Stimulated activated CD4-positive, alpha-beta T cell treated with anti-CD3 and anti-CD28 coated beads, Interleukin-15, amount 100 ng/mL, for 24 hours (primary cell): ENCODE data around the gene PDE10A.

Experiments
- DNase-seq: peaks from one replicate; pipeline ENCODE4 v3.0.0-alpha.2; 2020

PDE10A gene

DNA sequence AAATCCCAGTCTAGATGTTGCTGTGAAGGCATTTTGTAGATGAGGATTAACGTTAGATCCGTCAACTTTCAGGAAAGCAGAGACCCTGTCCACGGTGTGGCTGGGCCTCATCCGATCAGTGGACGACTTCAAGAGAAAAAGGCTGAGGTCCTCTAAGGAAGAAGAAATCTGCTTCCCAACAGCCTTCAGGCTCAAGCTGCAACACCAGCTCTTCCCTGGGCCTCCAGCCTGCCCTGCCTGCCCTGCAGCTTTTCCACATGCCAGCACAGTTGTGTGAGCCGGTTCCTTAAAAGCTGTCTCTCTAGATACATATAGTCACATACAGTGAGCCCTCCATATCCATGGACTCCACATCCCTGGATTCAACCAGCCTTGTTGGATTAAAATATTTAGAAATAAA is 14.1 kb upstream of the PDE10A start:
- DNase-seq = no peak

DNA sequence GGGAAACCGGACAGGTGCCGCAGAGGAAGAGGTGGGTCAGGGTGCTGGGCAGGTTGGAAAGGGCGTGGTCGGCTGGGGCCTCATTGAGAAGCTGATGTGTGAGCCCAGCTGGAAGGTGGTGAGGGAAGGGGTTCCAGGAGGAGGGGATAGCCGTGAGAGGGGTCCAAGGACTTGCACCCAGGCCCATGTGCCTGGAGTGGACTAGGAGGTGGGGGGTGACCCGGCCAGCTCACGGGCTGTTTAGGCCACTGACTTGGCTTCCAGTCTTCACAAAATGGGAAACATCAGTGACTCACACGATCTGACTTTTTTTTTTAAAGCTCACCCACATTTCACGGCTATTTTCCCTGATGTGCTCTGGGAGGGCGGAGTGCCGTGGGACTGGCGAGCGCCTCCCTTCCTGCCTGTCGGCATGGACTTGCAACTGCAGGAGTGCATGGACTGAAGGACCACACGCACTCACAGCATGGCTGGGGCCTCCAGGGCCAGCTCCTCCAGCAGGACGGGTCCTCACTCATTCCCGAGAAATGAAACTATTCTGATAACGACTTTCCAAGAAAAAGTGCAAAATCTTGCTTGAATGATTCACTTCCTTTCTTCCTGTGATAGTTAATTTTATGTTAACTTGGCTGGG is 13.5 kb upstream of the PDE10A start:
- no peak for DNase-seq

DNA sequence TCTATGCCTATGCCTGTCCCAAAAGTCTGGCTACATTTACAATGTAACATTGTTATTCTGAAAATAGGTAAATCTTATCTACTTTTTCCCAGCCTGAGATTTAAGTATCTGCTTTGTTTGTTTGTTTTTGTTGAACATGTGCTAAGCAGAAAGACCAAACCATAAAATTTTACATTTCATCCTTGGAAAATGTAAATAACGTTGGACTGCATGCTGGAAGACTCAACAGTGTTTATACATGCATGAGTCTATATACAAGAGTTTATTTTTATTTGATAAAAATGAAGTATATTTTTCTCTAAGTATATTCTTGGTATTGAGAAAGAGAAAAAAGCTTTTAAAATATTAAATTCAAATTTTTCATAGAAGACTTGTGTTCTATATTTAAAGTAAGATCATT is 12.1 kb upstream of the PDE10A start:
- DNase-seq = no peak

DNA sequence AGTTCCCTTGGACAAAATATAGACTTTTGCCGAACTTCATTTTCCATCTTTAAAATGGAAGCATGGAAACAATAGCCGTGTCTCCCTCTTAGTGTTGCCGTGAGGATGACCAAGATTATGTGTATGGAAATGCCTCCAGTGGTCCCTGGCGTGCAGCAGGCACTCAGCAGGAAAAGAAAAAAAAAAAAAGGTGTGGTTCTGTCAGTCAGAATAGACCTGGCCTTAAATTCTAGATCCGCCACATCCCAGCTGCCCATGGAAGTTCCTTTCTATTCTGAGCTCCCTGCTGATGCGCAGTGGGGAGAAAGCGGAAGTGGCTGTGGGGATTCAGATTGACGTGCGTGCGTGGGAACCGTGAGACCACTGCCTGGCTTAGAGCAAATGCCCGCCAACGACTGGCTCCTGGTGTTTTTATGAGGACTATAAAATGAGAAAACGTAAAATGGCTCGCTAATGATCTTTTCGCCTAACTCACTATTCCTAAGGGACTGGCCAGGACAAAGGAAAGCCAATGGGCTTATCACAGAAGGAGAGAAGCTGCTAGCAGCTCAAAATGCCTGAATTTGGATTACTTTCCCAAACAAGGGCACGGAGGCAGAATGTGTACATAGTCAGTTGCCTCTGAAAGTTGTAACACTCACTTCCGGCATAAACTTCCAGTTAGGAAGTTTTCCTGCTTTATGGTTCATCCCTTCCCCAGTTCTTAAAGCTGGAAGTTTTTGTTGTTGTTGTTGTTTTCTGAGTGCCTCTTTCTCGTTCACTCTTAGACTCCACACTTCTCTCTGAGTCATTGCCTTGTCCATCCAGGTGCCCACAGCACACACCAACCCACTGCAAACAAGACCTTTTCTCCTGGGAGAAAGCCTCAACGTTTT is 11.4 kb upstream of the PDE10A start:
- no peak for DNase-seq

DNA sequence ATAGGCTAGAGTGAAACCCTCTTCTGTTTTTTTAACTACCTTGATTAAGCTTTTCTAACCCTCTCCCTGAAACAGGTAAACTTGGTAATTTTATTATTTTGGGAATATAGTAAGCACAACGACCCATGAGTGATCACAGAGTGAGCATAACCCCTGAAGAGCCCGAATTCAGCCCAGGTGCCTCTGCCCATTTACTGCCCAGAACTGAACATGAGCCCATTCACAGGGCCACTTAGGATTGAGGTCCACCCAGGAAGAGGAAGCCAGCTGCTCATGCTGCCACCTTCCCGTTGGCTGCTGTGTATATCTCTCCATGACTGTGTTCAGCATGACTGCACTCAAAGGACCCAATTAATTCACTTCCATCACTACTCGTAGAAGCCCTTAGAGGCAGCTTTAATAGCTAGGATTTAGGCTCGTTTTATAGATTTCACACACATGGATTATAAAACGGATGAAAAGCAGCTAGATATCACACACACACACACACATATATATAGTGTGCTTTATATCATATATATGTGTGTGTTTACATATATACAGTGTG is 8.3 kb upstream of the PDE10A start:
- no peak for DNase-seq

DNA sequence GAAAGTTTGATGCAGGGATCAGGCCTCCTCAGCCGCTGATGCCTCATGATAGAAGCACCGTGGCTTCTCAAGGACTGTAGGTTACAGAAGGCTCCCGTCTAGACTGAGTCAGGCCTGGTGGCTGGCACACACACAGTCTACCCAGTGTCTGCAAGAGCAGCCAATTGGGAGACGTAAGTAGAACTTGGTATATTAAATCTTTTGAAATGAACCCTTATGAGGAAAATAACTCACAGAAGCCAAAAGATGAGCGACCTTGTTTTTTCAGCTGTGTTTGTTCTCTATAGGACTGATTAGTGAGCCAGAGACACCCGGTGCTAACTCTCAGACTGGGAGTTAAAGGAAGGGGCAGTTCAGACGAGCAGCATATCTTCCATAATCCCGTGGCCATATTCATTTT is 5.9 kb upstream of the PDE10A start:
- DNase-seq = no peak

DNA sequence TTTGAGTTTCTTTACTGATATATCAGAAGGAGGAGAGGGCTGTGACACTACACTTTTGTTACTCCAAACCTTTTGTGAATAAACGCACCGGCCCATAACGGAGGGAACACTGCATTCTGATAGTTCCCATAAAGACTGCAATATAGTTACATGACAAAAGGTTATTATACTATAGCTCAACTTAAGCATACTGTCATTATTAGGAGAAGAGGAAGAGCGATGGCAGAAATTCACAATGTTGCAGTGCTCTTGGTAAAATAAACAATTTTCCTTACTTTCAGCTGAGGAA is 2.3 kb upstream of the PDE10A start:
- DNase-seq = no peak

DNA sequence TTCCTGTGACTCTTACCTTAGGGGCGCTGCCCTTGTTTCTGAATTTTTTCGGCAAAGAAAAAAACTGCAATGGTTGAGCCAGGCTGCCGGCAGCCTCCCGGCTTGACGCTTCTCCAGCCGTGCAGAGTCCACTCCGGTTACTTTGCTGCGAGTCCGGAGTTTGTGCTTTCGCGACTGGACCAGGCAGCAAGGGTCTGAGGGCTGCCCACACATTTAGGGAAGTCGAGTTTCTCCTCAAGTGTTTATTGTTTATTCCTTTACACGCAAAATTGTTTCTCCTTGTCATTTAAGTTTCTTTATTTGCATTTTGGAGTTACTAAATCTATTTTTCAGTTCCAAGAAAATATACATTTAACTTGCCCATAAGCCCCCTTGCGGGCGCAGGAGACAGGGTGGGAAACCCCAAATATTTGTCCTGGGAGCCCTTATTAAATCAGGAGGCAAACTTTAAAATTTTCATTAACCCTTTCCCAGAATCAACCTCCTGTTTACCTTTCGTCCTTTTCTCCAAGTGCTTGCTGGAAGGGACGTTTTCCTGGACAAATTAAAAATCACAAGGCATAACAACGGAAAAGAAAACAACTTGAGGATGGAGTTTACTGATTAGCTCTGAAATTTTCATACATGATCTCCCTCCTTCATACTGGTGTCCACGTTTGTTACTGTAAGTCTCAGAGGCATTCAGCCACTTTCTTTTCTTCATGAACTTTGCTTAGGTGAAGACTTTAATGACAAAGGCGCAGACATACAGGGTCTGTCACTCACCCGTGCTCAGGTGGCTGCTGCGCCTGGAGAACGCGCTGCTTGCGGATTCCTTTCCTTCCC is 1.7 kb upstream of the PDE10A start:
- DNase-seq = no peak

DNA sequence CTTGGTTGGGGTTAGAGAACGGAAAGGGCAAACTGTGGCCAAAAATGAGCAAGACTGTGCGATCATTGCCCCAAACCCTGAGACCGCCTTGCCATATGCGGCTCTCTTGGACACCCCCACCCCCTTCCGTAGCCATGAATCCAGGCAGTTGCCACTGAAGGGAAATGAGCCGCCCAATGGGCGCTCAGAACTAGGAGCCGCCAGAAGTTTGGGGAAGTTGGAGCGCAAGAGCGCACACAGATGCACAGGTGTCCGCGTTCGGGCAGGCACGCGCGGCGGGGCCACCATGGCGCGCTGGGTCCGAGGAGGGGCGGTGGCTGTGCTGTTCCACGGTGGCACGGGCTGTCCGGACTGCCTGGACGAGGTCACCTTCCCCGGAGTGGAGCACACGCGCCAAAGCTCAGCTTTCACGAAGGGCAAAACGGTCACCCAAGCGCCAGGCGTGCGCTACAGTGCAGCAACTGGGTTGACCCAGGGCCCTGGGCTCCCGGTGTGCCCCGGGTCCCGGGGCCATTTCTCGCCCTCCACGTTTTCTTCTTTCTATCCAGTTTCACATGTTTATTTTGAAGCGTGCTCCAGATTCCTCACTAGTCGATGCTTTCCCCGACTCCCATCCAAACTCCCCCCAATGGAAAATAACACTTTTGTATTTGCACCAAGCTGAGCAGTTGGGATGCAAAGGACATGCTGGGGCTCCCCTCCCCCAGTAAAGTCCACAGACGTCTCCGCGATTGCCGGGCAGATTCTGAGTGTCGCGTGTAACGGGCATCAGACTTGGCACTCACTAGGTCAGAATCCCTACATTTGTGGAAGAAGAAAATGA is 906 bp upstream of the PDE10A start:
- DNase-seq = no peak

DNA sequence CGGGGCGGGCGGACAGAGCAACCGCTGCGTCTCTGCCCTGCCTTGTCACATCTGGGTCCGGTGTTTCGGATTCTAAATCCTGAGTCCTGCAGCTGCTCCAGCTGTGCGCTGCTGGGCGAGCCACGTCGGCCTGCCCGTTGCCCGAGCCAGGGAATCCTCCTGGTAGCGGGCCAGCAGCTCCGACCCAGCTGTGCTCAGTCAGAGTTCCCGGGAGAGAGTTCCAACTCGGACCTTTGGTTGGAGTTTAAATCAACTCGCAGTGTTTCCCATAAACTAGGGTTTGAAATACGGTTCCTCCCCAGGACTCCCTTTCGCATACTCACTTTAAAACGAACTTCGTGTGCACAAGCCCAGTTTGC is 315 bp upstream of the PDE10A start:
- DNase-seq = no peak

DNA sequence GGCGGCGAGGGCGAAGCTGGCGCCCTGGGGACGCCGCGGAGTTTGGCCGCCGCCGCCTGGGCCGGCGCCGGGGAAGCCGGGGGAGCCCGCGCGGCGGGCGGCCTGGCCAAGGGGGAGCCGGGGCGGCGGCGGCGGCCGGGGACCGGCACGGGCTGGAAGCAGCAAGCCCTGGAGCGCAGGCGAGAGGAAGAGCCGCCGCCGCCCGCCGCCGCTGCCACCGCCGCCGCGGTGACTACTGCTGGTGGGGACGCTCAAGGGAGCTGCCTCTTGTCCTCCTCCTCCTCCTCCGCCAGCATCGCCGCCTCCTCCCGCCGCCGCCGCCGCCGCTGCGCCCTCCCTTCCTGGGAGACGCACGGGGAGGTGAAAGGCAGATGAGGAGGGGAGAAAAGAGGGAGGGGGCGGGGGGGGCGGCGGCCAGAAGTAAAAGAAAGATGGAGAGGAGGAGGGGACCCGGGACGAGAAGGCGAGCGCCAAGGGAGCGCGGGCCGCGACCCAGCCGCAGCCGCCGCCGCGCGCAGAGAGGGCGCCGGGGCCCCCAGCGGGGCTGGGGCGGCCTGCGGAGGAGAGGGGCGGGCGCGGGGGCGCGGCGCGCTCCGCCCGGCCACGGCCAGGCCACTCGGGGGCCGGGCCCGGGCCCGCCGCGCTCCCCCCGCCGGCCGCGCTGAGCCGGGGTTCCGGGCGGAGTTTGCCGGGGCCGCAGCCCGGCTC is 846 bp downstream of the PDE10A start:
- DNase-seq = peak; percentile 15

DNA sequence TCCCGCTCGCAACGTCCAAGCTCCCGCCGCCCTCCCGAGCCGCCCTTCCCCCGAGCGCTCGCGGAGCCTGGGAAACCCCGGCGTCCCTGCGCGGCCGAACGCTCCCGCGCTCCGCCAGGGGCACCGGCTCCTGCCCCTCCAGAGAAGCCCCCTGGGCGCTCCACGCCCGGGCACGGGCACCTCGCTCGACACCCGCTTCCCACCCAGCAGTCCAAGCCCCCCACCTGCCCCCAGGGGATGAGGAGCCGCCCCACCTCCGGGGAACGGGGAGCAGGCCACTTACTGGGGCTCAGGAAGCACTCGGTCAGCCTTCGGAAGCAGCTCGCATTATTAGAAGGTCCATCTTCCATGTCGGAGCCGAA is 1.4 kb downstream of the PDE10A start:
- no peak for DNase-seq

DNA sequence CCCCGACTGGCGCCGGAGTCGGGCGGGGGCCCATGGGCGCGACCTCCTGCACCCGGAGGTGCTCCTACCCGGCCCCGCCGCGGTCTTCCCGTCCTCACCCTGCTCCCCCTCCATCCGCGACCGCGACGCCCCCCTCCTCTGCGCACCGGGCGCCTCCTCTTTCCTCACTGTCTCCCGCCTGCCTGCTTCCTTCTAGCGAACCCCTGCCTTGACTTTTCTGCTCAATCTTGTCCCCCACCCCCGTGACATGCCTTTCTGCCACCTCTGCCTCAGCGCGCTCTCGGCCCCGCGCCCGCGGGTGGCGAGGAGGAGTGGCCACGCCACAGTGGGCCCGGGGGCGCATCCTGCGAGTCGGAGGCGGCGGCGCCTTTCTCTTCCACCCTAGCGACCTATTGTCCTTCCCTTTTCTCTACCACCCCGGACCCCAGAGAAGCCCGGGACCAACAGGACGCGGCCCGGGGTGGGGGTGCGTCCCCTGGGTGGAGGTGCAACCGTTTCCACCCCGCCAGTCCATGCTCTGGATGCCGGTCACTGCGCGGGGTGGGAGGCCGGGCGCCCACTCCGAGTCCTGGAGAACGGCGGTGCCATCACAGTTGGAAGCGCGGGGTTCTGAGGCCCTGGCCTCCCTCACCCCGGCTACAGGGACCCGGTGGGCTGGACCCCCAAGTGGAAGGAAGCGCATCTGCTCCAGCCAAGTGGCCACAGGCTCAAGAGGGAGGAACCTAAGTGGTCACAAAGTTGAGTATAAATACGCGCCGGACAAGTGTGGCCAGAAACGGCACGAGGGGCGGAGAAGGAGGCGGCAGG is 2.0 kb downstream of the PDE10A start:
- DNase-seq = no peak

DNA sequence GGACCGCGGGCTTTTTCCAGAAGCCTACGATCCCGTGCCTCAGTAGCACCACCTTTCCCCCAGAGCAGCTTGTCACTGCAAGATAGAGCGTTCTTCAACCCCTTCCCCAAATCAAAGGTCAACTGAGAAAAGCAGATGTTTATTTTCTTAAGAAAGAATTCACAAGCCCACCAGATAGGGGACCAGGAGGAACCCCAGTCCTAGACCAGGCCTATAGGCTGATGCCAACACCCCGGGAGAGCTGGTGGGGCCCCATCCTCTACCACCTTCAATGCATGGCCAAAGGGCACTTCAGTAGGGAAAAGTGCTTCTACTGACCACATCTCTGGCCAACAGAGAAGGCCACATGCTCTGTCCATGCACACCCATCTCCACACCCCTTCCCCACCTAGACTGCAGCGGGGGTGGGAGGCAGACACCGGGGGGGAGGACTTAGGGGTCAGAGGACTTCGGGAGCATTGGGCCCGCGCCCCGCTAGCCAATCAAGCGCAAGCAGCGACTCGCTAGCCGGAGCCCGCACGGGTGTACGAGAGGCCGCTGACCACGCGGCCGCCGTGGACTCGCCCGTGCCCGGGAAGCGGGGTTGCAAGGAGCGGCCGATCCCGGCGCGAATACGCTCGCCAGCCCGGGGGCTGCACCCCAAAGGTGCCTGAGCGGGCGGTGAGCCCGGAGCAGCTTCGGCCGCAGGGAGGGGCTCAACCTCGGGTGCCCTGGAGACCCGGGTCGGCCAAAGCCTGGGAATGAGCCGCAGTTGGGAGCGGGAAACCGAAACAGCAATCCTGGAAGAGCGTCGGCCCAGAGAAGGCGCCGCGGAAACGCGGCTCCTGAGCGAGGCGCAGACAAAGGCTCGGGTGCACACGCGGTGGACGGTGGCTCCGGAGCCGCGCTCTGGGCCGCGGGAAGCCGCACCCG is 2.8 kb downstream of the PDE10A start:
- DNase-seq = no peak

DNA sequence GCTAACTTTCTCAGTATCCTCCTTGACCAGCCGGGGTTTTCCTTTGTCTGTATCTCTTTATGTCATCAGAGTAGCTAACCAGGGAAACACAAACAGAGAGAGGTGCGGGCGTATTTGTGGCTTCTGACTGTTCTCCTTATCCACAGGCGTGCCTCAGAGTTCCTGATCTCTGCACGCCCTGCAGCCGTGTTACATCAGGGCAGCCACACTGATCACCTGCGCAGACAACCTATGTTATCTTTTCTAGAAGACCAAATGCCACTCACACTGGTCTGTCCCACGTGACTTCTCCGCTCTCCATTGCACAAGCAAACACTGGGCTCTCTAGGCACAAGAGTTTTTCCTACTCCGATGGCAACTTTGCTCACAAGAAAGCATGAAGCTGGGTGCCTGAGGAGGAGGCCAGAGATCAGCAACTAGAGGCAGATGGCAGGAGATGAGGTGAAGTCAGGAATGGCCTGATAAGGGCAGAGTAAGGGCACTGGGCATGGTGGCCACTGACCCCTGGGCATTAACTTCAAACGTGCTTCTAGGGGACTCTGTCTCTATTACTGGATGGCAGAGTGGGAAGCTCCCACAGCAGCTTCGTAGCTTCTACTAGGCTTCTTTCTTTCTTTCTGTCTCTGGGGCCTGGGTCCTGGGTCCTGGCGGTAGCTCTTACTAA is 4.5 kb downstream of the PDE10A start:
- DNase-seq = no peak

DNA sequence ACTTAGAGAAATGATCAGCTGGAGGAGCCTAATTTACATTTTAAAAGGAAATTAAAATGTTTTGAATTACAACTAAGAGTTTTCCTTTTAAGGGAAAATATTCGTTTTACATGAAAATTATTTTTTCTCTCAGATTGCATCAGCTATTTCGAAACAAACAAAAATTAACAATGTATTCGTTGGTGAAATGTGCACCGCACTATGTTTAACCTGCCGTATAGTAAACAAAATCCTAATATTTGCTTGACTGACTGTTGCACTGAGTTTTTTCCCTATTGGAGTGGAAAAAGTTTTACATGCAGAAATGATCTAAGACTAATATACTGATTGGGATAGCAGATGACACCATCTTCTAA is 5.7 kb downstream of the PDE10A start:
- no peak for DNase-seq

DNA sequence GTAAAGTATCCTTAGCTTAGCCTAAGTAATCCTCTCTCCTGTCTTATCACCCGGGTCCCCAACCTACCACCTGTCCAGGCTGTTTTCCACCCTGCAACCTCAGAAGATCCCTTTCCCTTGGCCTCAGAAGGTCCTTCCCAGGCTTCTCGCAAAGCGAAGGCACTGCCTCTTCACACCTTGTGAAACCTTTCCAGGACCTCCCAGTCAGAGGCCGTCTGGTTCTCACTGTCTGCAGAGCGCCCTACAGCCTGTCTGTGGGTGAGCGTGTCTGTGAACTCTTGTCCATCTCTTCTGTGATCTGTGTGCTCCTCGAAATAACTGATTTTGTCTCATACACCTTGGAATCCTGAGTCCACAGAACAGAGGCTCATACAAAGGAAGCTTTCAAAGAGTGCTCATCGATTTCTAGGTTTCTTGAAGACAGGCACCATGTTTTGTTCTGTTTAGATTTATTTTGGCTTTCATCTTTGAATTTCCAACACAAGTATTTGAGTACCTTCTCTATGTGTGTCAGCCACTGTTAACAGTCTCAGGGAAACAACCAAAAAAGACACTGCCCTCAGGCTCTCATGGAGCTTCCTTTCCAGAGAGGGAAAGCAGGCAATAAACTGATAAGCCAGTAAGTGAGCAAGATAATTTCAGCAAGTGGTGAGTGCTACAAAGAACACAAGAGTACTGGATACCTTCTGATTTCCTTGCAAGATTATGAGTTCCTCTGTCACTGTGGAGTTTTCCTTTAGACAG is 6.3 kb downstream of the PDE10A start:
- DNase-seq = no peak

DNA sequence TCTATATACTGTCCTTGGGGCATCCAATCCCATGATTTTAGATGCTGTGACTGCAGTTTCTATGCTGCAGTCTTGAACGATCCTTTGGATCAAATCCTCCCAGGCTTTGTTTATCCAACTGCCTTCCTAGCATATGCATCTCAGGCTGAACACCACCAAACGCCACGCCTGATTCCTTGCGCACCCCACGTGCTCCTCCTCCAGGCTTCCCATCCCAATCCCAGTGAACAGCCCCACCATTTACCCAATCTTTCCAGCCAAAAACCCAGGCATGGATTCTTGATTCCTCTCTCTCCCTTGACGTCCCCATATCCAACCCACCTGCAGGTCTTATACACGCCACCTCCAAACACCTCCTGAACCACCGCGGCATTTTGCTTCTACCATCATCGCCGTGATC is 7.8 kb downstream of the PDE10A start:
- no peak for DNase-seq

DNA sequence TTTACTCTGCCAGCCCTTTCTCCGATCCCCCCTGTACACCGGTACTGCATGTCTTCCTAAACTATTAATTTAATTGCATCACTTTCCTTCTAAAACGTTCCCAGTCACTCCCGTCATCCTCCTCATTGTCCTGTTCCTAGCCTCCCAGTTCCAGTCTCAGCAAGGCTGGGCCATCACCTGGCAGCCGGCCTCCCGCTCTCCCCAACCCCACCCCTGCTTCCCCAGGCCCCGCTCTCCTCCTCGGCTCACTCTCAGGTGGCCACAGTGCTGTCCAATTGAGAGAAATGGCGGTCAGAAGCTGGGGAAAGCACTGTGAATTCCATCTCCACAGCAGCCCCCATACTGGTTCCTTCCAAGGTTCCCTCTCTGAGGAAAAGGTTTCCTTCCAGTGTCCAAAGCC is 8.9 kb downstream of the PDE10A start:
- DNase-seq = no peak
